Measurements from ENCODE around the gene ABTB1. TPM values are rescaled to one million over a fixed set of nuclear protein-coding genes. Genes with fewer than 3 reads are reported as not detected.
A peak's percentile ranks its signal among the peaks of the same experiment; 100 is the strongest.

ABTB1 gene
- total RNA-seq, 2 experiments from 2014 or later = 9.7 to 10.6 TPM

DNA sequence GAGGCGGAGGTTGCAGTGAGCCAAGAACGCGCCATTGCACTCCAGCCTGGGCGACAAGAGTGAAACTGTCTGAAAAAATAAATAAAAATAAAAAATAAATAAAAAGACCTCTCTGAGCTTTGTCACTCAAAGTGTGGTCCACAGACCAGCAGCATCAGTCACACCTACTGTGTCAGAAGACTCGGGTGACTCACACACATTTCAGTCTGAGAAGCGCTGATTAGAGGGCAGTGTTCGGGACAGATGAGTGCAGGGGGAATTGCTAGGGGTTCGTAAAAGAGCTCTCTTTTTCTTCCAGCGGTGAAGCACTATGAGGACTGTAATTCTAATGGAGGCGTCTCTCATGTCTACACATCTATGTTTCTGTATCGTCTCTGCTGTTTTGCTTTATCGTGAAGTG is 38.1 kb upstream of the ABTB1 start:
- CTCF ChIA-PET = interaction anchor here (1.0 to 3.0 kb wide), 2 partner anchors 17 to 59 kb away, joined by 3 to 9 read pairs; no protein-coding TSS in a partner anchor
- H3K36me3 Mint-ChIP-seq (ENCODE audit: low read depth) = no peaks in the 10 kb centered on the region
- no peak for ATAC-seq
- no peak for TF ChIP-seq CTCF (IDR thresholded peaks at IDR 0.05)
- peaks cover 17% of the 10 kb centered on the region for H3K27me3 Mint-ChIP-seq
- no peak overlapping the region for H3K4me3 Mint-ChIP-seq
- H3K9me3 Mint-ChIP-seq = no peaks in the 10 kb centered on the region
- intact Hi-C loops (cut with micrococcal nuclease) = no loop called here
- POLR2A ChIA-PET = interaction anchor here (2.1 kb wide), 1 partner anchor 32 kb away, joined by 4 read pairs; no protein-coding TSS in a partner anchor
- H3K27ac Mint-ChIP-seq = no peak overlapping the region
- H3K4me1 Mint-ChIP-seq (ENCODE audit: low read depth) = peaks cover 15% of the 10 kb centered on the region
- DNase-seq = no peak

GRCh38 chr3:127637546-127637945 is 35.2 kb upstream of the ABTB1 start:
- H3K36me3 Mint-ChIP-seq (ENCODE audit: low read depth) = no peaks in the 10 kb centered on the region
- POLR2A ChIA-PET = interaction anchor here (0.9 to 2.5 kb wide), 3 partner anchors 14 to 39 kb away, joined by 3 to 10 read pairs (median 5); partner anchors contain the start of gene MCM2
- peaks cover 5% of the 10 kb centered on the region for H3K27me3 Mint-ChIP-seq
- H3K9me3 Mint-ChIP-seq = no peaks in the 10 kb centered on the region
- H3K4me3 Mint-ChIP-seq = no peak overlapping the region
- DNase-seq = peak; percentile 60
- peaks cover 8% of the 10 kb centered on the region for H3K4me1 Mint-ChIP-seq (ENCODE audit: low read depth)
- CTCF ChIA-PET = interaction anchor here (2.3 to 3.0 kb wide), 2 partner anchors 14 to 62 kb away, joined by 9 read pairs; no protein-coding TSS in a partner anchor
- peak; percentile 97 for ATAC-seq
- no peak for TF ChIP-seq CTCF (IDR thresholded peaks at IDR 0.05)
- no peak overlapping the region for H3K27ac Mint-ChIP-seq
- intact Hi-C loops (cut with micrococcal nuclease) = no loop called here

DNA sequence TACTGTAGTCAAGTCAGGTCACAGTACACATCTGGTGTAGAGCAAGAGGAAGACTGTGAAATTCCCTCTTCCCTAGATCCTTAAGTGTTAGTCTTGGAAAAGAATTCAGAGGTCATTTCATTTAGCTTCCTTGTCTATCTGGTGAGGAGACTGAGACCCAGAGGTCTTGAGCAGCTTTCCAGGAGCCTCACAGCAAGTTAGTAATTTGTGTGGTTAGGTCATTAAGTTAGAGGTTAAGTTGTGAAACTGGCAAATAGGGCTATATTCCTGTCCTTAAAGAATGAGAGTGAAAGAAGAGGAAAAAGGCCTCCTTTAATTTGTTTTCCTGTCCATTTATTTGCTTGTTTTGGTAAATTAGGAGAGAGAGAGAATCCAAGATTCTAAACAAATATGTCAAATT is 34.8 kb upstream of the ABTB1 start:
- Mint-ChIP-seq H3K36me3 (ENCODE audit: low read depth) (no peaks in the 10 kb centered on the region), H3K4me1 (ENCODE audit: low read depth) (peaks cover 8% of the 10 kb centered on the region), H3K27ac (no peak overlapping the region), H3K4me3 (no peak overlapping the region), H3K27me3 (peaks cover 5% of the 10 kb centered on the region), H3K9me3 (no peaks in the 10 kb centered on the region)
- no peak for ATAC-seq
- ChIA-PET POLR2A (interaction anchor here (0.9 to 2.5 kb wide), 2 partner anchors 14 to 40 kb away, joined by 3 to 10 read pairs; partner anchors contain the start of gene MCM2), CTCF (interaction anchor here (0.6 to 2.3 kb wide), 2 partner anchors 41 to 63 kb away, joined by 3 to 9 read pairs; no protein-coding TSS in a partner anchor)
- intact Hi-C loops (cut with micrococcal nuclease) = no loop called here
- no peak for DNase-seq
- TF ChIP-seq CTCF (IDR thresholded peaks at IDR 0.05) = no peak

GRCh38 chr3:127639173-127640041 is 33.3 kb upstream of the ABTB1 start:
- no peak overlapping the region for H3K4me3 Mint-ChIP-seq
- intact Hi-C loops (cut with micrococcal nuclease) = no loop called here
- peaks cover 8% of the 10 kb centered on the region for H3K4me1 Mint-ChIP-seq (ENCODE audit: low read depth)
- no peak for TF ChIP-seq CTCF (IDR thresholded peaks at IDR 0.05)
- no peaks in the 10 kb centered on the region for H3K9me3 Mint-ChIP-seq
- ATAC-seq = no peak
- no peak overlapping the region for H3K27ac Mint-ChIP-seq
- no peak for DNase-seq
- H3K27me3 Mint-ChIP-seq = peaks cover 5% of the 10 kb centered on the region
- ChIA-PET POLR2A (interaction anchor here (0.8 to 1.0 kb wide), 2 partner anchors 10 to 33 kb away, joined by 3 read pairs; no protein-coding TSS in a partner anchor), CTCF (interaction anchor here (0.9 kb wide), 1 partner anchor 12 kb away, joined by 3 read pairs; no protein-coding TSS in a partner anchor)
- no peaks in the 10 kb centered on the region for H3K36me3 Mint-ChIP-seq (ENCODE audit: low read depth)

- TF ChIP-seq CTCF (IDR thresholded peaks at IDR 0.05) = no peak
- no peak overlapping the region for H3K4me3 Mint-ChIP-seq
- DNase-seq (no peak), ATAC-seq (no peak)
- POLR2A ChIA-PET = interaction anchor here (0.8 to 1.0 kb wide), 2 partner anchors 10 to 32 kb away, joined by 3 read pairs; no protein-coding TSS in a partner anchor
- peaks cover 8% of the 10 kb centered on the region for H3K4me1 Mint-ChIP-seq (ENCODE audit: low read depth)
- H3K9me3 Mint-ChIP-seq = no peaks in the 10 kb centered on the region
- intact Hi-C loops (cut with micrococcal nuclease) = no loop called here
- CTCF ChIA-PET = no interaction called here
- H3K36me3 Mint-ChIP-seq (ENCODE audit: low read depth) = no peaks in the 10 kb centered on the region
- peaks cover 5% of the 10 kb centered on the region for H3K27me3 Mint-ChIP-seq
- H3K27ac Mint-ChIP-seq = no peak overlapping the region
Observed at GRCh38 chr3:127640042-127640355, 32.8 kb upstream of the ABTB1 start.
